Mucosa of descending colon (tissue), 3 donors: ENCODE measurements around the gene DBNDD1. TPM values are rescaled to one million over a fixed set of nuclear protein-coding genes. Genes with fewer than 3 reads are reported as not detected.
A peak's percentile ranks its signal among the peaks of the same experiment; 100 is the strongest.

ENCODE experiments used
- ATAC-seq: fragments of 200-7000 bp; cut with Tn5 transposase; one replicate; pipeline ENCODE4 v1.9.1; 2020; ENCODE audit warnings: mild to moderate bottlenecking, moderate library complexity
- DNase-seq, 3 donors: peaks; one replicate each; pipeline ENCODE4 v3.0.0-alpha.2; 2020
- H3K36me3 ChIP-seq: fragments of 200-600 bp; one replicate; pipeline ENCODE4 v1.8.0; 2021; ENCODE audit warnings: low read depth, mild to moderate bottlenecking
- H3K4me1 ChIP-seq: fragments of 200-600 bp; one replicate; pipeline ENCODE4 v1.8.0; 2021; ENCODE audit warnings: low read depth, mild to moderate bottlenecking
- H3K4me3 ChIP-seq: fragments of 200-600 bp; one replicate; pipeline ENCODE4 v1.8.0; 2021; ENCODE audit warnings: mild to moderate bottlenecking
- H3K9me3 ChIP-seq: fragments of 200-600 bp; one replicate; pipeline ENCODE4 v1.8.0; 2021; ENCODE audit warnings: mild to moderate bottlenecking
- intact Hi-C, 2 donors: fragments of 100-400 bp; cut with DNase I in 1 of 2; cut with micrococcal nuclease in 1 of 2; formaldehyde crosslinking; loops; one replicate each; pipeline versions ENCODE4 v1.11.0 to v1.11.1; 2022; cut with DNase I, micrococcal nuclease
- total RNA-seq, 3 donors: library from RNA; stranded (reverse); fragmentation: NEBNext Ultra II Directional in 2 of 3; extraction: Animal tissue kit (Norgen Biotek cat#: 25700) in 2 of 3; gene quantifications; one replicate each; pipeline versions ENCODE4 v1.2.1 to v1.2.4, GENCODE V29; 2021 to 2023
- TF ChIP-seq, protein P1 (sequence below): fragments of 200-600 bp; IDR thresholded peaks from one replicate; pipeline ENCODE4 v1.8.0; 2022; ENCODE audit warnings: antibody characterized with exemption, mild to moderate bottlenecking
- donor health status: DM: no; HTN: no; CAD: no; lungs with moderate emphysema.
- donor health status: DM: no; HTN: no; CAD: no.
- donor health status: DM: no; HTN: yes; CAD: no.

Gene DBNDD1
- total RNA-seq, 3 donors from 2014 or later: 1.7 to 3.0 (median 2.0) TPM

DNA sequence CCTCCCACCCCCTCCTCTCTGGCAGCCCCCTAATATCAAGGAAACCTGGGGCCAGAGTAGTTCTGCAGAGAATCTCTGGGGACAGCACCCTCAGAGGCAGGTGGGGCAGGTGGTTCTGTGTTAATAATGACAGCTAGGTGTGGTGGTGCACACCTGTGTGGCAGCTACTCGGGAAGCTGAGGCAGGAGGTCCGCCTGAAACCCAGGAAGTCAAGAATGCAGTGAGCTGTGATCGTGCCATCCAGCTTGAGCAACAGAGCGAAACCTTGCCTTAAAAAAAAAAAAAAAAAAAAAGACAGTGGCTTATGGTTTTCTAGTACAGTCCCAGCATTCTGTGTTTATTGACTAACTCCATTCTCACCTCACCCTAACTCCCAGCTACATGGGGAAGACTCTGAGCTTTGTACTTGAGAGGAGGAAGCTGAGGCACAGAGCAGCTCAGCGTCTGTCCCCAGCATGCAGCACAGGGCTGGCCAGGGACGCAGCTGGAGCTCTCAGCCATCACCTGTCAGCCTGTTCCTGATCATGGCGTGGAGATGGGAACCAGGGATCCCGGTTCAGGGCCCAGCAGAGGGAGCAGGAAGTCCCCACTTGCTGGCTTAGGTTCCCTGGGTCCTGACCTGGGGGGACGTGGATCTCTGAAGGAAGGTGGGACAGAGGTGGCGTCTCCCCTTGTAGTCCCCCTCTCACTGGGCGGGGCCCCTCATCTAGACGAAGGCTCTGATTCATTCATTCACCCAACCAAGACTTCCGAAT, 6.1 kb downstream of the DBNDD1 start:
- H3K4me1 ChIP-seq: peaks cover 4% of the 10 kb centered on the region
- H3K4me3 ChIP-seq: no peak overlapping the region
- intact Hi-C loops: no loop called here
- ATAC-seq (no peak), DNase-seq (no peak)
- no peaks in the 10 kb centered on the region for H3K36me3 ChIP-seq
- TF ChIP-seq, protein P1, sequence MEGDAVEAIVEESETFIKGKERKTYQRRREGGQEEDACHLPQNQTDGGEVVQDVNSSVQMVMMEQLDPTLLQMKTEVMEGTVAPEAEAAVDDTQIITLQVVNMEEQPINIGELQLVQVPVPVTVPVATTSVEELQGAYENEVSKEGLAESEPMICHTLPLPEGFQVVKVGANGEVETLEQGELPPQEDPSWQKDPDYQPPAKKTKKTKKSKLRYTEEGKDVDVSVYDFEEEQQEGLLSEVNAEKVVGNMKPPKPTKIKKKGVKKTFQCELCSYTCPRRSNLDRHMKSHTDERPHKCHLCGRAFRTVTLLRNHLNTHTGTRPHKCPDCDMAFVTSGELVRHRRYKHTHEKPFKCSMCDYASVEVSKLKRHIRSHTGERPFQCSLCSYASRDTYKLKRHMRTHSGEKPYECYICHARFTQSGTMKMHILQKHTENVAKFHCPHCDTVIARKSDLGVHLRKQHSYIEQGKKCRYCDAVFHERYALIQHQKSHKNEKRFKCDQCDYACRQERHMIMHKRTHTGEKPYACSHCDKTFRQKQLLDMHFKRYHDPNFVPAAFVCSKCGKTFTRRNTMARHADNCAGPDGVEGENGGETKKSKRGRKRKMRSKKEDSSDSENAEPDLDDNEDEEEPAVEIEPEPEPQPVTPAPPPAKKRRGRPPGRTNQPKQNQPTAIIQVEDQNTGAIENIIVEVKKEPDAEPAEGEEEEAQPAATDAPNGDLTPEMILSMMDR: no peak
- no peaks in the 10 kb centered on the region for H3K9me3 ChIP-seq

DNA sequence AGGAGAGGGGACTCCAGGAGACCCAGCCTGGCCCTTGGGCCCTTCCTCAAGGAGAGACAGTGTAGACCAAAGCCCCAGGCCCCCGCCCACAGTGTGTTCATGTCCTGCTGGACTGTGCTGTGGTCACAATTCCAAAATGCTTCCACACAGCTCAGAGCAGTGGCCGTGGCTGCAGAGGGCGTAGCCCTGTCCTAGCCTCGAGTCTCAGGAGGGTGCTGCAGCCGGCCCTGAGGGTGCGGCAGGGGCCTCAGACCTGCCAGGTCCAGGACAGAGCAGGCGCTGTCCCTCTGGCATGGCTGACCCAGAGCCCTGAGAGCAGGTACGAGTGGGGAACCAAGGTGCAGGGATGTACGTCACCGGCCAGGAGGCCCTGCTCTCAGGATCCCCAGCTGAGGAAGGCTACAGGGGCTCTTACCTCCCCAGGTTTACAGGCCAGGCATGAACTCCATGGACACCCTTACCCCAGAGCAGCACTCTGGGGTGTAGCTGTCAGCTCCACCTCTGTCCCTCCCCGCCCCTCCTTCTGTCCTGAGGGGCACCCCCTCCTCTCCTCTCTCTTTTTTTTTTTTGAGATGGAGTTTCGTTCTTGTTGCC, 7.3 kb downstream of the DBNDD1 start:
- no peak for DNase-seq
- intact Hi-C loops: no loop called here
- no peak for ATAC-seq
- H3K4me3 ChIP-seq: no peak overlapping the region
- H3K9me3 ChIP-seq: no peaks in the 10 kb centered on the region
- peaks cover 4% of the 10 kb centered on the region for H3K4me1 ChIP-seq
- TF ChIP-seq, protein P1: no peak
- no peaks in the 10 kb centered on the region for H3K36me3 ChIP-seq

DNA sequence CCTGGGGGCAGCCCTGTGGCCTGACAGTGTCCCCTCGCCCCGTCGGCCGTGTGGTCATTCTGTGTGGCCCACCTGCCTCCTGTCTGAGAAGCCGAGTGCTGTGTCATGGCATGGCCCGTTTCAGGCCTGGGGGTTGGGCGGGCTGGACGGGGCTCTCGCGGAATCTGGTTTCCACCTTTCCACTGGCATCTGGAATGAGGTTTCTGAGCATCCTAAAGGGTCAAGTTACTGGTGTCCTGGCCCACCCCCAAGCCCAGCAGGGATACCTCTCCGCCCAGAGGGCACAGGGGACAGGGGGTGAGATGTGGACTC, 7.8 kb downstream of the DBNDD1 start:
- H3K9me3 ChIP-seq: no peaks in the 10 kb centered on the region
- TF ChIP-seq, protein P1: no peak
- peaks cover 4% of the 10 kb centered on the region for H3K4me1 ChIP-seq
- no peak for DNase-seq
- no peak overlapping the region for H3K4me3 ChIP-seq
- no peaks in the 10 kb centered on the region for H3K36me3 ChIP-seq
- ATAC-seq: no peak
- intact Hi-C loops: no loop called here

DNA sequence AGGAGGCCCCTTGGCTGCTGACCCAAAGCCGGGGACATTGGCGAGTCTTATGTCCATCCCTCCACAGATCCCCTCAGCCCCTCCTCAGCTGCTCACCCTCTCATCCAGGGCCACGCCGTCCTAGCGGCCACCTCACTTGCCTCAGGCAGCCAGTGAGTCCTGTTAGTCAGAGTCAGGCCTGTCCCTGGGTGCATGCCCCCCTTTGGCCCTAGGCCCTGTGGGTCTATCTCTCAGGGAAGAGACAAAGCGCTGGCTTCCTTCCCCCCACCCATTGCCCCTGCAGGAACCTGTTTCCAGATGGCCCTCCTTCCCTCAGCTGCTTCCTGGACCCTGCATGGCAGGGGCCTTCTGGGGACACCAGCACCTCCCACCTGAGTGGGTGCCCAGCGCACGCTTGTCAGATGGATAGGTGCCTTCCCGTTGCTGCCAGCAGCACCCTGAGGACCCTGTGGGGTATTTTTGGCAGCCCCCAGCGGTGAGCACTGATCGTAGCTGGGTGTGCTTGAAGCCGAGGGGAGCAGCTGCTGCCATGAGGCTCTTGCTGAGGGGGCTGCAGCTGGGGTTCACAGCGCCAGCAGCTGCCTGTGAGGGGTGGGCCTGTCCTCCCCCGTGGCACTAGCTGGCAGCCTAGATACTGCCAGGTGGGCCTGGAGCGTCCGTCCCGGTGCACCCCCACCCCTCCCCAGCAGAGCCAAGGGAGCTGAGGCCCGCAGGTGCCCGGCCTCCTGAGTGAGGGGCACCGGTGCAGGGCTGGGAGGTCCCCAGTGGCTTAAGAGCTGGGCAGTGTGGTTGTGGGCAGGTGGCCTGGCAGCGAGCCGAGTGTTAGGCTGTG, 8.4 kb downstream of the DBNDD1 start:
- Histone ChIP-seq H3K4me1 (peaks cover 4% of the 10 kb centered on the region), H3K4me3 (no peak overlapping the region), H3K9me3 (no peaks in the 10 kb centered on the region), H3K36me3 (no peaks in the 10 kb centered on the region)
- intact Hi-C loops: no loop called here
- DNase-seq (no peak), ATAC-seq (no peak)
- TF ChIP-seq, protein P1: no peak

DNA sequence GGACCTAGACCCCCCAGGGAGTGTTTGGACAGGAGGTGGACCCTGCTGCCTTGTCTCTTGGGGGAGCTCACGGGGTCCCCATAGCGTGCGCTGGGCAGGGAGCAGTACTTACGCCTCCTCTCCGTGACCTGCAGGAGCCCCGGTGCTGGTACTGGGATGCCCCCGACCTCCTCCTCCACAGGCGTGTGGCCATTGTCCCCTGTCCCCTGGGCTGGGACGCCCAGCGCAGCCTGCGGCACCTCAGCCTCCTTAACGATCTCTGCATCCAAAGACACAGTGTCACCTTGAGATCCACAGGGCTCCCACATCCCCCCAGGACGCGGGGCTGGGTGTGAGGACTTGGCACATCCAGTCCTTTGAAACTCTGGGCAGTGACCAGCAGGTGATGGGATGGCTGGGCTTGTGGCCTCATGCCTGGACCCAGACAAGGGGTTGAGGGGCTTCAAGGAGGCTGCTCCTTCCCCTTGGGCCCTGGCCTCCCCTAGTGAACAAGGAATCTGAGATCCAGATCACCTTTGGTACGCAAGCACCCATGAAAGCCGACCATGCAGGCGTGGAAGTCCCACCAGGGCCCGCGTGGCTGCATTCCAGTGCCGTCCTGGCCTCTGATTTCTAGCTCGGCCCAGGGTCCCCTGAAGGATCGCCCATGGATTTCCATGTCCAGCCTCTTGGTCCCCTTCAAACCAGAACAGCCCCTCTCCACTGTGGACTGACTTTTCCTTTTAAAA, 9.9 kb downstream of the DBNDD1 start:
- H3K36me3 ChIP-seq: no peaks in the 10 kb centered on the region
- TF ChIP-seq, protein P1: no peak
- H3K4me1 ChIP-seq: peaks cover 4% of the 10 kb centered on the region
- H3K9me3 ChIP-seq: no peaks in the 10 kb centered on the region
- H3K4me3 ChIP-seq: no peak overlapping the region
- ATAC-seq (peak; percentile 13), DNase-seq (no peak)
- intact Hi-C loops: no loop called here
